Left lung (tissue), 10 donors: ENCODE data around the gene ATP6V1B1. TPM values are rescaled to one million over a fixed set of nuclear protein-coding genes. Genes with fewer than 3 reads are reported as not detected.

Experiments
- ATAC-seq: fragments of 200-7000 bp; cut with Tn5 transposase; one replicate; pipeline ENCODE4 v1.9.1; 2020; ENCODE audit warnings: moderate library complexity
- DNase-seq, 4 donors: peaks; one replicate each; pipeline ENCODE4 v3.0.0-alpha.2; 2013 to 2020
- H3K27ac ChIP-seq, 2 donors: fragments of 200-600 bp; sonication (generic) in 1 of 2; one replicate each; pipeline versions ENCODE4 v1.5.0 to v1.8.0; 2020 to 2021
- H3K27me3 ChIP-seq, 2 donors: fragments of 200-600 bp; sonication (generic) in 1 of 2; one replicate each; pipeline versions ENCODE4 v1.5.0 to v1.8.0; 2020 to 2021
- H3K36me3 ChIP-seq, 2 donors: fragments of 200-600 bp; sonication (generic) in 1 of 2; one replicate each; pipeline versions ENCODE4 v1.5.0 to v1.8.0; 2020 to 2021
- H3K4me1 ChIP-seq, 2 donors: fragments of 200-600 bp; one replicate each; pipeline ENCODE4 v1.8.0; 2021
- H3K4me3 ChIP-seq, 2 donors: fragments of 200-600 bp; sonication (generic) in 1 of 2; one replicate each; pipeline versions ENCODE4 v1.5.0 to v1.8.0; 2020 to 2021; ENCODE audit warnings: mild to moderate bottlenecking in 1 of 2
- H3K9me3 ChIP-seq, 2 donors: fragments of 200-600 bp; sonication (generic) in 1 of 2; one replicate each; pipeline versions ENCODE4 v1.5.0 to v1.8.0; 2020 to 2021
- CTCF ChIP-seq, 2 donors: fragments of 200-600 bp; sonication (generic) in 1 of 2; IDR thresholded peaks; one replicate each; pipeline versions ENCODE4 v1.5.0 to v1.8.0; 2021; ENCODE audit warnings: antibody characterized with exemption in 2 of 2
- intact Hi-C, 2 donors: fragments of 100-400 bp; cut with DNase I; formaldehyde crosslinking; loops; one replicate each; pipeline versions ENCODE4 v1.11.2 to v1.14.2; 2022
- polyA plus RNA-seq, 6 donors: library from polyadenylated mRNA; unstranded; fragments of 120-200 nt; gene quantifications; one replicate each; pipeline ENCODE4 v1.2.1, GENCODE V29; 2013; ENCODE audit not compliant: insufficient read length in 6 of 6
- total RNA-seq, 2 donors: library from RNA; stranded (reverse); fragmentation: NEBNext Ultra II Directional; extraction: Animal tissue kit (Norgen Biotek cat#: 25700); gene quantifications; one replicate each; pipeline ENCODE4 v1.2.1, GENCODE V29; 2021
- donor health status: DM: no; HTN: yes; CAD: no.
- donor health status: DM: no; HTN: no; CAD: no.

The ATP6V1B1 gene
- total and polyA plus RNA-seq, 8 donors, result 0.76 to 5.5 (median 4.7) TPM

DNA sequence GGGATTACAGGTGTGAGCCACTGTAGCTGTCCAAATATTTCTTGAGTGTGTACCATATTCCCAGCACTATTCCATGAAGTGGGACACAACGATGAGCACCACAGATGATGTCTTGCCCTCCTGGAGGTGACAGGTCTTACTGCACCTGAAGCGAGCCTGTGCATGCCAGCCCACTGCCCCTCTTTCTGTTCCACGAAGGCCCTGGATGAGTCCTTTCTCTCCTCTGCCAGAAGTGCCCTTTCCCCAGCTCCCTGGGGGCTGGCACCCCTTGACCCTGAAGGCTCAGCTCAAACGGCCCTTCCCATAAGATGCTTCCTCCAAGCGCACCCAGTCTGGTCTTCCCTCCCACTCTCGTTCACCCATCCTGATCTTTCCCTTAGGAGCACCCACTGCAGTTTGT is 5.5 kb downstream of the ATP6V1B1 start:
- H3K27ac ChIP-seq, result no peak overlapping the region
- ATAC-seq, result no peak
- H3K27me3 ChIP-seq, result peaks cover 0 to 20% of the 10 kb centered on the region in 2 donors
- H3K9me3 ChIP-seq, result no peaks in the 10 kb centered on the region
- no peak overlapping the region for H3K4me3 ChIP-seq
- H3K36me3 ChIP-seq, result no peaks in the 10 kb centered on the region
- H3K4me1 ChIP-seq, result no peaks in the 10 kb centered on the region
- no peak for DNase-seq
- intact Hi-C loops, result loop anchor here in 1 of 2 donors (10.0 kb wide), 1 partner anchor 146 kb away; the partner anchor contains the start of gene FIGLA
- TF ChIP-seq CTCF (IDR thresholded peaks at IDR 0.05), result no peak

DNA sequence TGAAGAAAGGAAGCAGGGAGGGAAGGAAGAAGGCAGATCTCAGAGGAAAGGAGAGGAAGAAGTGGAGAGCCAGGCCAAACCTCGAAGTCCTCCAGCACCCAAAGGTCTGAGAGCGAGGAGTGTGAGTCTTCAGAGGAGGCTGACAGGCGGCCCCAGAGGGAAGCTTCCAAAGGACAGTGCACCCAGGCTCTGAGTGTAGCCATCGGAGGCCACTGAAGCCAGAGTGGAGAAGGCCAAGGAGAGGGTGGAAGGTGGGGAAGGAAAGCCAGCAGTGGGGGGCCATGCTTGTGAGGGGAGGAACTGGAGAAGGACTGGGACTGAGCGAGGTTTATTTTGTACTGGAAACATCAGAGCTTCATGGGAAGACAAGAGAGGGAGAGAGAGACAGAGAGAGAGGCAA is 6.0 kb downstream of the ATP6V1B1 start:
- intact Hi-C loops, result loop anchor here in 1 of 2 donors (10.0 kb wide), 1 partner anchor 147 kb away; the partner anchor contains the start of gene FIGLA
- no peaks in the 10 kb centered on the region for H3K36me3 ChIP-seq
- H3K4me3 ChIP-seq, result no peak overlapping the region
- H3K4me1 ChIP-seq, result no peaks in the 10 kb centered on the region
- ATAC-seq (no peak), DNase-seq (no peak)
- H3K9me3 ChIP-seq, result no peaks in the 10 kb centered on the region
- no peak for TF ChIP-seq CTCF (IDR thresholded peaks at IDR 0.05)
- no peak overlapping the region for H3K27ac ChIP-seq
- peaks cover 0 to 24% of the 10 kb centered on the region in 2 donors for H3K27me3 ChIP-seq

DNA sequence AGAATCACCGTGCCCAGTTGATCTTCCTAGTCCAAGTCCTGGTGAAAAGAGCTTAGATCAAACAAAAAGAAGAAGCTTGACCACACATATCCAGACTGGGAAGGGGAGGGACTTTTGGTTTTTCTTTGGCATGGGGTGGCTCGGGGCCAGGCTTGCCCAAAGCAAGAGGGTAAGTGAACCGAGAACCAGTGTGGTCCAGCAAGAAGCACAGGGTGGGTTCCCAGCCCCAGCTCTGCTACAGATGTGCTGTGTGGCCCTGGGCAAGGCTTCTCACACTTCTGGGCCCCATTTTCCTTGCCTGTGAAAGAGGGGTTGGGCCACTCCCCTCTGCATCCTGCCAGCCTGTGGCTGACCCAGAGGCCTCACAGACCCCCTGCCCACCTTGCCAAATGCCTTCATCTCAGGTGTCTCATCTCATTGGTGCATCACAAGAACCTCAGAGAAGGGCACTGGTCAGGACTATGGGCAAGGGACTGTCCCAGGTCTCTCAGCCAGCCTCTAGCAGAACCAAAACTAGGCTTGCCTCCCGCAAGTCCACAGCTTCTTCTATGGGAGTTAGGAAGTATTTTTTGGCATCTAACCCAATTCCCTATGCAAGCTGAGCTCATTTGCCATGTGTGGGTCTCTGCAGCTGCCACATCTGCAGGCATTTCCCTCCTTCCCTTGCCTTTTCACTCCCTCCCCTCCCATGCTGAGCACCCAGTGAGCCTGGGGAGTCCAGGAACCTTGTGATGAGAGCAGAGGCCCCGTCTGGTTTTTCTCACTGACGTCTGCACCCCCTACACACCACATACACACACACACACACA is 6.9 kb downstream of the ATP6V1B1 start:
- Histone ChIP-seq H3K36me3 (no peaks in the 10 kb centered on the region), H3K27ac (no peak overlapping the region), H3K9me3 (no peaks in the 10 kb centered on the region), H3K4me3 (no peak overlapping the region), H3K4me1 (peaks cover 0 to 3% of the 10 kb centered on the region in 2 donors), H3K27me3 (peaks cover 9 to 33% of the 10 kb centered on the region in 2 donors)
- intact Hi-C loops, result loop anchor here in 1 of 2 donors (10.0 kb wide), 1 partner anchor 148 kb away; the partner anchor contains the start of gene FIGLA
- no peak for ATAC-seq
- TF ChIP-seq CTCF (IDR thresholded peaks at IDR 0.05), result no peak
- DNase-seq, result no peak

DNA sequence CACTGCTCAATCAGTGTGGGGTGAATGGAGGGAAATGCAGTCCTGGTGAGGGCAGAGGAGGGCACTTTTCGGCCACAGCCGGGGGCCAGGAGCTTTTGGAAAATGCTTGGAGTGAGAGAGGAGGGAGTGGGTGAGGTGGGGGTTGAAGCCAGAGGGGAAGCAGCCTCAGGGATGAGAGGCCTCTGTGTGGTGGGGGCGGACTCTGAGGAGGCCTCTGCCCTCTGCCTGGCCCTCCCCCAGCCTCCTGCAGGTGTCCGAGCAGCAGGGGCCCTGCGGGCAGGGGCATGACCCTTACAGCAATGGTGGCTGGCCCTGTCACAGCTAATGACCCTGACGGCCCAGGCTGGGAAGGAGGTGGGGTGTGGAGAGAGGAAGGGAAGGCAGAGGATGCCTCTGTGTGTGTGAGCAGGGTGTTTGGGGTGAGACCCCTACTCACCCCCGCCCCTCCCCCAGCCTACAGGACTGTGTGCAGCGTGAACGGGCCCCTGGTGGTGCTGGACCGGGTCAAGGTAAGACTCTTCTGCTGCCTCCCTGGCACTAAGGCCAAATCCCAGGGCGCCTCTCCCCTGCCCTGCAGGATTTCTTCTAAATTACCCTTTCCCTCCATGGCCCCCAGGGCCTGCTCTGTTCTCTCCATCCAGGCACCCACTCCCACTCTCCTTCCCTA is 7.6 kb downstream of the ATP6V1B1 start:
- DNase-seq, result no peak
- Histone ChIP-seq H3K27me3 (peaks cover 10 to 36% of the 10 kb centered on the region in 2 donors), H3K4me1 (peaks cover 0 to 6% of the 10 kb centered on the region in 2 donors), H3K27ac (no peak overlapping the region), H3K4me3 (no peak overlapping the region), H3K9me3 (no peaks in the 10 kb centered on the region), H3K36me3 (no peaks in the 10 kb centered on the region)
- TF ChIP-seq CTCF (IDR thresholded peaks at IDR 0.05), result no peak
- ATAC-seq, result no peak
- intact Hi-C loops, result loop anchor here in 1 of 2 donors (10.0 kb wide), 1 partner anchor 149 kb away; the partner anchor contains the start of gene FIGLA
